Tibial nerve (tissue), 3 donors: ENCODE measurements around the gene RASA1.

Experiments
- CTCF ChIP-seq, 5 experiments: fragments of 200-600 bp in 3 of 5; fragments of 450-650 bp in 2 of 5; sonication (generic) in 3 of 5; IDR thresholded peaks; one replicate each; pipeline ENCODE4 v1.5.1; 2016 to 2019; ENCODE audit warnings: antibody characterized with exemption in 5 of 5, mild to moderate bottlenecking in 3 of 5, moderate library complexity in 2 of 5
- POLR2A ChIP-seq, 2 donors: fragments of 450-650 bp; IDR thresholded peaks; one replicate each; pipeline ENCODE4 v1.6.1; 2017; ENCODE audit warnings: antibody characterized with exemption in 2 of 2, mild to moderate bottlenecking in 2 of 2, moderate library complexity in 2 of 2

- TF ChIP-seq CTCF (IDR thresholded peaks at IDR 0.05) (no peak), POLR2A (IDR thresholded peaks at IDR 0.05) (no peak)
Measured at GRCh38 chr5:87266914-87267573, 639 bp upstream of the RASA1 start.
